NCI-H526 (cell line): ENCODE measurements around the gene BRPF3.
"Not testable (repeated sequence)": the region's sequence is repeated elsewhere in the genome, so short reads cannot be mapped to it uniquely, and the experiment has no call there.

Experiments
- DNase-seq, 2 experiments: peaks; one replicate each; lab custom pipeline; 2025; lab: John Stamatoyannopoulos, UW

BRPF3 gene

GRCh38 chr6:36200998-36201596, 4.6 kb downstream of the BRPF3 start:
- no peak for DNase-seq

- DNase-seq, result no peak
Measured at GRCh38 chr6:36201612-36202011, 5.1 kb downstream of the BRPF3 start.

GRCh38 chr6:36202101-36202500, 5.6 kb downstream of the BRPF3 start:
- no peak for DNase-seq

GRCh38 chr6:36204068-36204753, 7.7 kb downstream of the BRPF3 start:
- DNase-seq, result no peak

- DNase-seq, result no peak
Measured at GRCh38 chr6:36207155-36207554, 10.6 kb downstream of the BRPF3 start.

- DNase-seq, result no peak
Measured at GRCh38 chr6:36209606-36210005, 13.1 kb downstream of the BRPF3 start.

GRCh38 chr6:36210182-36210581, 13.6 kb downstream of the BRPF3 start:
- no peak for DNase-seq

- no peak for DNase-seq
Measured at GRCh38 chr6:36210886-36211595, 14.5 kb downstream of the BRPF3 start.

GRCh38 chr6:36216559-36216958, 20.0 kb downstream of the BRPF3 start:
- no peak for DNase-seq

GRCh38 chr6:36217188-36217587, 20.6 kb downstream of the BRPF3 start:
- DNase-seq, result no peak

GRCh38 chr6:36217946-36218345, 21.4 kb downstream of the BRPF3 start:
- no peak for DNase-seq

- not testable (repeated sequence) for DNase-seq
Measured at GRCh38 chr6:36218516-36218915, 22.0 kb downstream of the BRPF3 start.

GRCh38 chr6:36219081-36219480, 22.5 kb downstream of the BRPF3 start:
- no peak for DNase-seq

- no peak for DNase-seq
Measured at GRCh38 chr6:36220226-36220625, 23.7 kb downstream of the BRPF3 start.

- no peak for DNase-seq
Measured at GRCh38 chr6:36221674-36222073, 25.1 kb downstream of the BRPF3 start.

- DNase-seq, result no peak
Measured at GRCh38 chr6:36222924-36223323, 26.4 kb downstream of the BRPF3 start.

- no peak for DNase-seq
Measured at GRCh38 chr6:36223706-36224105, 27.2 kb downstream of the BRPF3 start.

- no peak for DNase-seq
Measured at GRCh38 chr6:36224918-36225461, 28.4 kb downstream of the BRPF3 start.

GRCh38 chr6:36226438-36227047, 30.0 kb downstream of the BRPF3 start:
- DNase-seq, result peak in 1 of 2 experiments; percentile 12

GRCh38 chr6:36227379-36228228, 31.1 kb downstream of the BRPF3 start:
- no peak for DNase-seq

GRCh38 chr6:36229223-36229622, 32.7 kb downstream of the BRPF3 start:
- DNase-seq, result no peak

GRCh38 chr6:36230371-36230770, 33.8 kb downstream of the BRPF3 start:
- no peak for DNase-seq
